Erythroblast (primary cell): ENCODE measurements around the gene LIN7A.

Experiments
- GATA1 ChIP-seq: IDR thresholded peaks from 2 replicates; pipeline ENCODE4 v1.6.1; 2011; ENCODE audit warnings: low read depth, mild to moderate bottlenecking, control low read depth, low read length, moderate library complexity
- POLR2A ChIP-seq: IDR thresholded peaks from 2 replicates; pipeline ENCODE4 v1.6.1; 2011; ENCODE audit warnings: mild to moderate bottlenecking, low read length

GRCh38 chr12:80829767-80830166, 108.0 kb downstream of the LIN7A start:
- TF ChIP-seq POLR2A (no peak), GATA1 (no peak)
